Measurements from ENCODE around the gene IL2RA. TPM values are rescaled to one million over a fixed set of nuclear protein-coding genes. Genes with fewer than 3 reads are reported as not detected.

The IL2RA gene
- total and polyA plus RNA-seq, 2 donors (not counting 3 experiments of a cell fraction or from before 2014, with no cell fraction given), result not detected

DNA sequence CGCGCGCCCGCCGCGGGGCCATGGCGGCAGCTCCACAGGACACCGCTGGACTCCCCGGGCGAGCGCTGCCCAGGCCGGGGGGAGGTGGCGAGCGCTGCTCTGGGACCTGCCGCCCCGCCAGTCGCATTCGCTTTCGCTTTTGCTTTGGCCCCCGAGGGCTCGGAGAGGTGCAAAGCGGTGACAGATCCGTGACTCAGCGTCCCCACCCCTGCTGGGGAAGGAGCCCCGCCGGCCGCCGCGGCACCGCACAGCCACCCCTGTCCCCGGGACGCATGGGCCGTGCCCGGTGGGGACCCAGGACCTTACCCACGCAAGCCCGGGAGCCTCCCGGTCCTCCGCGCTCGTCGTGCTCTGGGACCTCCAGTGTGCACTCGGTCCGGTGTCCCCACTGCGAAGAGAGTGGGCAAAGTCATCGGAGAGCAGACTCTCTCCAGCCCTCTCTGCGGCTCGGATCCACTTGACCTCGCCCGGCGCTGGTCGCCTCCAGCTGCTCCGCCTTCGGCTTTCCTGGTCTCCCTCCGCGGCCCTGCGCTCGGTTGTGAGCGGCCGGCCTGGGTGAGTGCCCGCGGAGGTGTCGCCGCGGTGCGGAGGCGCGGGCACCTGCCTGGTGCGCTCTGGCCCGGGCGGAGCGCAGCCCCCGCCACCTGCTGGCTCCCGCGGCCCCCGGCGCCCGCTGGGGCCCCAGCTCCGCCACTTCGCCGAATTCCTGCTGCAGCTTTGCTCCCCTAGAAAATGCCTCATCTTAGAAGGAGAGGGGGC lies 84.5 kb downstream of the IL2RA start, which contains the start of gene IL15RA:
TSS of gene IL15RA (minus strand) at position 73 of the 759 bp plus-strand sequence. CDS start at position 22, 51 bp downstream.
- Histone ChIP-seq H3K4me3 (replicated peaks in 1 of 3; ENCODE audit: insufficient read depth in 1 of 3, low read depth in 1 of 3, low read length in 3 of 3) (peak within 1 kb of the TSS; percentile 10 to 98 (median 47)), H3K27me3 (ENCODE audit: control insufficient read depth in 2 of 2, insufficient read depth in 2 of 2, low read length in 2 of 2) (peaks cover 0 to 2% of the 10 kb centered on the region in 2 experiments), H3K4me2 (ENCODE audit: insufficient read depth, low read length) (peak within 1 kb of the TSS; percentile 76), H3K9me1 (replicated peaks; ENCODE audit: control insufficient read depth, extremely low read depth, insufficient read depth, low read length) (no peaks in the 10 kb centered on the region), H3K9me3 (replicated peaks; ENCODE audit: control insufficient read depth, insufficient read depth, low read length) (no peaks in the 10 kb centered on the region), H2AFZ (ENCODE audit: low read depth, low read length) (peak within 1 kb of the TSS; percentile 35), H3K4me1 (ENCODE audit: control insufficient read depth, extremely low read depth, insufficient read depth, low read length) (peaks cover 14% of the 10 kb centered on the region), H3K79me2 (ENCODE audit: control insufficient read depth, insufficient read depth, low read length) (peaks cover 35% of the 10 kb centered on the region), H3K9ac (replicated peaks; ENCODE audit: extremely low read depth, insufficient read depth, low read length) (peak within 1 kb of the TSS; percentile 60), H4K20me1 (replicated peaks; ENCODE audit: control insufficient read depth, extremely low read depth, insufficient read depth, low read length) (no peaks in the 10 kb centered on the region), H3K36me3 (ENCODE audit: control insufficient read depth in 2 of 2, extremely low read depth in 1 of 2, insufficient read depth in 2 of 2, low read length in 2 of 2) (no peaks in the 10 kb centered on the region), H3K27ac (ENCODE audit: insufficient read depth, low read depth, low read length) (peak within 1 kb of the TSS; percentile 60)
- ChIA-PET CTCF (interaction anchor here (0.6 to 3.1 kb wide), 7 partner anchors 13 to 112 kb away, joined by 3 to 17 read pairs (median 4); no protein-coding TSS in a partner anchor), POLR2A (no interaction called here)
- DNase-seq (ENCODE audit: low read depth, low spot score) (peak; percentile 82), FAIRE-seq (peak; percentile 76)
- no TSS peak for BruUV-seq (replicated peaks)
- intact Hi-C loops (cut with micrococcal nuclease) (loop anchor here (1.0 to 10.0 kb wide), 6 partner anchors 32 to 747 kb away; partner anchors contain the start of genes FBH1, GDI2 and RBM17), dilution Hi-C loops (cut with MboI; ENCODE audit: extremely low pct_ligation_motif_present, low sequenced_read_pairs) (no loop called here)
- TF ChIP-seq POLR2AphosphoS5 (IDR thresholded peaks at IDR 0.05; ENCODE audit: insufficient read depth, low read depth, low read length) (no peak), FOS (IDR thresholded peaks at IDR 0.05; ENCODE audit: borderline replicate concordance, insufficient read depth, low read length) (peak; percentile 40), EZH2 (IDR thresholded peaks at IDR 0.05; ENCODE audit: borderline replicate concordance, low read depth, low read length, severe bottlenecking) (no peak)
- TF ChIP-seq, protein P1, sequence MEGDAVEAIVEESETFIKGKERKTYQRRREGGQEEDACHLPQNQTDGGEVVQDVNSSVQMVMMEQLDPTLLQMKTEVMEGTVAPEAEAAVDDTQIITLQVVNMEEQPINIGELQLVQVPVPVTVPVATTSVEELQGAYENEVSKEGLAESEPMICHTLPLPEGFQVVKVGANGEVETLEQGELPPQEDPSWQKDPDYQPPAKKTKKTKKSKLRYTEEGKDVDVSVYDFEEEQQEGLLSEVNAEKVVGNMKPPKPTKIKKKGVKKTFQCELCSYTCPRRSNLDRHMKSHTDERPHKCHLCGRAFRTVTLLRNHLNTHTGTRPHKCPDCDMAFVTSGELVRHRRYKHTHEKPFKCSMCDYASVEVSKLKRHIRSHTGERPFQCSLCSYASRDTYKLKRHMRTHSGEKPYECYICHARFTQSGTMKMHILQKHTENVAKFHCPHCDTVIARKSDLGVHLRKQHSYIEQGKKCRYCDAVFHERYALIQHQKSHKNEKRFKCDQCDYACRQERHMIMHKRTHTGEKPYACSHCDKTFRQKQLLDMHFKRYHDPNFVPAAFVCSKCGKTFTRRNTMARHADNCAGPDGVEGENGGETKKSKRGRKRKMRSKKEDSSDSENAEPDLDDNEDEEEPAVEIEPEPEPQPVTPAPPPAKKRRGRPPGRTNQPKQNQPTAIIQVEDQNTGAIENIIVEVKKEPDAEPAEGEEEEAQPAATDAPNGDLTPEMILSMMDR (IDR thresholded peaks at IDR 0.05; ENCODE audit: extremely low read depth in 1 of 2, insufficient read depth in 1 of 2, low read depth in 1 of 2, low read length in 2 of 2), result peak; percentile 6 to 13

Measured in endothelial cell of umbilical vein (primary cell).